NCI-H146 treated with DMSO at 0.1 percent for 48 hours (cell line): ENCODE measurements around the gene SCFD1.
"Not testable (repeated sequence)": the region's sequence is repeated elsewhere in the genome, so short reads cannot be mapped to it uniquely, and the experiment has no call there.

ENCODE experiments used
- DNase-seq: peaks from one replicate; lab custom pipeline; 2025; ENCODE audit not compliant: unreplicated experiment; lab: John Stamatoyannopoulos, UW

The SCFD1 gene

GRCh38 chr14:30673071-30673470 is 51.0 kb downstream of the SCFD1 start:
- no peak for DNase-seq

- DNase-seq = no peak
These were observed 56.9 kb downstream of the SCFD1 start for GRCh38 chr14:30678926-30679431.

- no peak for DNase-seq
These were observed 57.9 kb downstream of the SCFD1 start for GRCh38 chr14:30680036-30680435.

- DNase-seq = not testable (repeated sequence)
These were observed 58.7 kb downstream of the SCFD1 start for GRCh38 chr14:30680776-30681175.

- no peak for DNase-seq
These were observed 59.7 kb downstream of the SCFD1 start for GRCh38 chr14:30681752-30682355.

- not testable (repeated sequence) for DNase-seq
These were observed 68.6 kb downstream of the SCFD1 start for GRCh38 chr14:30690487-30691355.

DNA sequence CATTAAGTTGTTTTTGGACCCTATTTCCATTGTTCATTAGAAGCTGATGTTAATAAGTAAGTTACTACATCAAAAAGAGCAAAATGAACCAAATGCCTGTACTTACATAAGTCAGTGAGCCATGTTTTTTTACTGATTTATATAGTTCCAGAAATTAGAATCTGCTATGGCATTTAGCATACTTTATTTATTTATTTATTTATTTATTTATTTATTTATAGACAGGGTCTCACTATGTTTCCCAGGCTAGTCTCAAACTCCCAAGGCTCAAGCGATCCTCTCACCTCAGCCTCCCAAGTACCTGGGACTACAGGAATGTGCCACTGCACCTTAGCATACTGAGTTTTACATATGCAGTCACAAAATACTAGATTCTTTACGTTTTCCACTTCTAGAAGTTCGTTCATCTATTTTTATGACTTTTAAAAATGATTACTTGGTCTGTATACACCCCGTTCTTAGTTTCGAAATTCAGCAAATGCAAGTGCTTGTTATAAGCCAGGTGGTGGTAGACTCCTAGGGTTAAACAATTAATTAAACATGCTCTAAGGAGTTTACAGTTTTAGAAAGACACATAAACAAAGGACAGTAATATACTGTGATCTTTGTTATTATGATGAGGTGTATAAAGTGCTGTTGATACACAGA is 69.8 kb downstream of the SCFD1 start:
- no peak for DNase-seq

DNA sequence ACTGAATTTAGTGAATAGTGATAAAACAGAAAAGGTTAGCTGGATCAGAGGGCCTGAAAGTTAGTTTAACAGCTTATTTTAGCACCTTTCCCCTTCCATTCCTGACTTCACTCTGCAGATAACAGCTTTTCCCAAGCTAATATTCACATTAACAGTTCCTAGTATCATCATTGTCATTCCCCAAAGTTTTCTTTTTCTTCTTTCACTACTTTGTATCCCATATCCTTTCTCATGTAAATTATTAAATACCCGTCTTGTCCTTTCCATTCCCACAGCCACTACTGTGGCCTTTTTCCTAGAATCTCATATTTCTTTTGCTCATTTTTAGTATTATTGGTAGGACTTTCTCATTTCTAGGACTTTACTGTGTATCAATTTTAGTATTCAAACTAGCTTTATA is 70.5 kb downstream of the SCFD1 start:
- no peak for DNase-seq

GRCh38 chr14:30698463-30698862 is 76.3 kb downstream of the SCFD1 start:
- DNase-seq = no peak

- DNase-seq = no peak
These were observed 84.6 kb downstream of the SCFD1 start for GRCh38 chr14:30706704-30707103.

- DNase-seq = no peak
These were observed 86.0 kb downstream of the SCFD1 start for GRCh38 chr14:30708157-30708556.

- no peak for DNase-seq
These were observed 87.1 kb downstream of the SCFD1 start for GRCh38 chr14:30709201-30709600.

GRCh38 chr14:30710876-30711275 is 88.8 kb downstream of the SCFD1 start:
- DNase-seq = no peak

DNA sequence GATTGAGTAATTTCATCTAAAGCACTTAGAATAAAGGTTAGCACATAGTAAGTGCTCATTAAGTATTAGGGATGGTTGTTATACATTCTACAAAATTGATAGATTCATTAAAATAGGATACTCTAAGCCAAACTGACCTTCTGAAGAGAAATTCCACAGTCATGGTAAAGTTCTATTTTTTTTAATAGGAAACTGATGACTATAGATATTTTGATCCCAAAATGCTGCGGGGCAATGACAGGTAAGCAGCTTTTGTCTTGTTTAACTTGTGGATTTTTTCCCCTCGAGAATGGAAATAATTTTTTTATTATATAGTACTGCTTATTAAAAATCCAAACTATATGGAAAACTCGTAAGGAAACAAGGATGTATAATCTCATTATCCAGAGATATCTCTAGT is 97.0 kb downstream of the SCFD1 start:
- DNase-seq = no peak

DNA sequence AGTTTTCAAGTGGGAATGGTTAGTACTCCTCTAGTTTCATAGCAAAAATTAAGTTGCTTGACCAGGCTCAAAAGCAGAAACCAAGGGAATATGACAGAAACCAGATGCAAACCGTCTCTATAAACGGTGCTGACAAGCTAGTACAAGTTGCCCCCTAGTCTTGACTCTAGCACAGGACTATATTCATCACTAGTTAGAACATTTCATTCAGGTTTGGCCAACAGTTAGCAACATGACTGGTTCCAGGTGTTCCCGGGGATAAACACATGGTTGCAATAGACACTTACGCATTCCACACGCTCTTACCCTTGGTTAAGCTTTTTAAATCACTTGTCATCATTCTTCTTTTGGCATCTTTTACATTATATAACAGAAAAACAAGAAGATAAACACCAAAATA is 103.6 kb downstream of the SCFD1 start:
- DNase-seq = no peak

- no peak for DNase-seq
These were observed 106.4 kb downstream of the SCFD1 start for GRCh38 chr14:30728471-30728870.

GRCh38 chr14:30737916-30738315 is 115.8 kb downstream of the SCFD1 start:
- DNase-seq = no peak

GRCh38 chr14:30738978-30739377 is 116.9 kb downstream of the SCFD1 start:
- no peak for DNase-seq

DNA sequence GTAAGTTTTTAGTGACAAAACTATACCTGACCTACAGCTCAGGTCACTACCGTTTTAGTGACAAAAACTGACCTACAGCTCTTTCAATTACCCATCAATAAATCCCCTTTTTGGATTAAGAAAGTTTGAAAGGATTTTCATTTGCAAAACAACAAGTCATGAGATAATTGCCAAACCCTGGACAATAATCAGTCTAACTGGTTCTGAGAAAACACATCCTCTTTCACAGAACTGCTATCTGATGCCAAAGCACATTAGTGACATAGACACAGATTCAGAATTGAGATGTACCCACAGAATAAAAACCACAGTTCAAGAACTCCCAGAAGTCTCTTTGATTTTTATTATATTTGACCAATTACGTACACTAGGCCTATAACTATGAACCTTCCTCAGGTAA is 126.2 kb downstream of the SCFD1 start:
- no peak for DNase-seq

DNA sequence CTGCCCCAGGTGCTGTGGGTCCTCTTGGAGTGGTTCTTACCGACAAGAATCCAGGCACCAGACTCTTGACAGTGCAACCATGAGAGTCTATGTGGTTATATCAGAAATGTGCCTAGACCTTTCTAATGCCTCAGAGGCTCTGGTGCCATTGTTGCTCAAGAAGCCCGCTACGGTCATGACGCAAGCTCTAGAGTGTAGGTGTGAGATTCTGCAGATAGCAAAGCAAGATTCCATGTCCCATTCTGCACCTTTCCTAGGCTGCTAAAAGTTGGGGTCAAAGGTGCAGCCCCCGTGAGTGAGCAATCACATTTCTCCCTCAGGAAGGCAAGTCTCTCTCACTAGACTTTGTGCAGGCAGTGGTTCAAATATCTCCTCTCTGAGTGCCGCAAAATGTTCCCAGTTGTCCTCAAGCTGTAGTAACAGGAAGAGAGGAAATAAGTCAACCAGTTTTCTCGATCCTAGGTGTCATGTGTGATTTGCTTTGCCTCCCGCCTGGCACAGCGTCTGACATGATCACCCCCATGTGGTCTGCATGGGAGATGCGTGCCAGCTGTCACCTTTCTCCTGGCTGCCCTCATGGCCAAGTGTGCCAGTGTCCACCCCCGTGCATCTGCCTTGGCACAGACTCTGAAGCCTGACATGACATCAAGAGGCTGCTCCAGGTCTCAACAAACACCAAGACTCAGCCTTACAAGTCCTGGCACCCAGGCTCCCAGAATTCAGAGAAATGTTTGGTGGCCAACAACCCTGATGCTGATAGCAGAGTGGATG is 129.7 kb downstream of the SCFD1 start:
- no peak for DNase-seq

DNA sequence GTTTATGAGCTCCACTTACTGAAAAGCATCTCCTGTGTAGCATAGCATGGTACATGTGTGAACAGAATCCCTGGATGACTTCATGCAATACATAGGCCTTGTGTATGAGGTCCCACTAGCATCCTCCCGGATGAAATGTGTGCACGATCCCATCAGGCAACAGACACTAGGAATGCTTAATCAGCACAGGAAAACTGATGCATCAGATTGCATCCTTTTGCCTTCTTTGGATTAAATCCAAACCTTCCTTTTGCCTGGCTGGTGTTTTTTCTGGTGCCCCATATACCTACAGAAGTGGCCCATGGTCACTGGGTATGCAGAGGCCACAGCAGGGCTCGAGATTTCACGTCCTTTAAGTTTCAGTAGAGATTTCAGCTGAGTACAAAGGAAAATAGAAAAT is 131.3 kb downstream of the SCFD1 start:
- no peak for DNase-seq
